Hematopoietic multipotent progenitor cell treated with erythropoietin and hydrocortisone succinate and interleukin-3 and kit ligand, for 17 days (in vitro differentiated cells): Measurements from ENCODE around the gene HID1.
A peak's percentile ranks its signal among the peaks of the same experiment; 100 is the strongest.
"Not testable (repeated sequence)": the region's sequence is repeated elsewhere in the genome, so short reads cannot be mapped to it uniquely, and the experiment has no call there.

Experiments
- DNase-seq: peaks from one replicate; pipeline ENCODE4 v3.0.0-alpha.2; 2015; ENCODE audit warnings: low spot score

HID1 gene, protein sequence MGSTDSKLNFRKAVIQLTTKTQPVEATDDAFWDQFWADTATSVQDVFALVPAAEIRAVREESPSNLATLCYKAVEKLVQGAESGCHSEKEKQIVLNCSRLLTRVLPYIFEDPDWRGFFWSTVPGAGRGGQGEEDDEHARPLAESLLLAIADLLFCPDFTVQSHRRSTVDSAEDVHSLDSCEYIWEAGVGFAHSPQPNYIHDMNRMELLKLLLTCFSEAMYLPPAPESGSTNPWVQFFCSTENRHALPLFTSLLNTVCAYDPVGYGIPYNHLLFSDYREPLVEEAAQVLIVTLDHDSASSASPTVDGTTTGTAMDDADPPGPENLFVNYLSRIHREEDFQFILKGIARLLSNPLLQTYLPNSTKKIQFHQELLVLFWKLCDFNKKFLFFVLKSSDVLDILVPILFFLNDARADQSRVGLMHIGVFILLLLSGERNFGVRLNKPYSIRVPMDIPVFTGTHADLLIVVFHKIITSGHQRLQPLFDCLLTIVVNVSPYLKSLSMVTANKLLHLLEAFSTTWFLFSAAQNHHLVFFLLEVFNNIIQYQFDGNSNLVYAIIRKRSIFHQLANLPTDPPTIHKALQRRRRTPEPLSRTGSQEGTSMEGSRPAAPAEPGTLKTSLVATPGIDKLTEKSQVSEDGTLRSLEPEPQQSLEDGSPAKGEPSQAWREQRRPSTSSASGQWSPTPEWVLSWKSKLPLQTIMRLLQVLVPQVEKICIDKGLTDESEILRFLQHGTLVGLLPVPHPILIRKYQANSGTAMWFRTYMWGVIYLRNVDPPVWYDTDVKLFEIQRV

GRCh38 chr17:74972107-74972972 lies at the start of gene HID1:
HID1 (minus strand) TSS chr17:74972759; CDS start chr17:74972656, 103 bp downstream.
- DNase-seq: peak; percentile 9

- DNase-seq: no peak
Observed at GRCh38 chr17:75020331-75021110, 48.0 kb upstream of the HID1 start.

DNA sequence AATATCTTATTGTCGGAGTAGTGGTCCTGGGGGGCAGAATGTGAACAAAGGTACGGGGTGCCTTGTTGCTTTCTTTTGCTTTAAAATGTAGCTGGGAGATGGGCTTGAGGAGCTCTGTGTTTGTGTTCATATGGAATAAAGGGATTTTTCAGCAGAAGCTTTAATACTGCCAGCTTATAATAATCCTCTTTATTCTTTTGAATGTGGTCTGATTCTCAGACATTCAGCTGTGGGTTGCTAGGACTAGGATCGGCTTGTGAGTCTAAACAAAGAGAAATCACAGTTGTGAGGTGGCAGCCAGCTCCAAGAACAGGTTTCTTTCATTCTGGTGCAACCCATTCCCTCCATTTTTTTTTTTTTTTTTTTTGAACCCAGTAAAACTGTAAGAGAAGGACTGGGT lies 47.2 kb upstream of the HID1 start:
- no peak for DNase-seq

- DNase-seq: no peak
Observed at GRCh38 chr17:75019146-75019545, 46.6 kb upstream of the HID1 start.

- DNase-seq: no peak
Observed at GRCh38 chr17:75013092-75013559, 40.6 kb upstream of the HID1 start.

DNA sequence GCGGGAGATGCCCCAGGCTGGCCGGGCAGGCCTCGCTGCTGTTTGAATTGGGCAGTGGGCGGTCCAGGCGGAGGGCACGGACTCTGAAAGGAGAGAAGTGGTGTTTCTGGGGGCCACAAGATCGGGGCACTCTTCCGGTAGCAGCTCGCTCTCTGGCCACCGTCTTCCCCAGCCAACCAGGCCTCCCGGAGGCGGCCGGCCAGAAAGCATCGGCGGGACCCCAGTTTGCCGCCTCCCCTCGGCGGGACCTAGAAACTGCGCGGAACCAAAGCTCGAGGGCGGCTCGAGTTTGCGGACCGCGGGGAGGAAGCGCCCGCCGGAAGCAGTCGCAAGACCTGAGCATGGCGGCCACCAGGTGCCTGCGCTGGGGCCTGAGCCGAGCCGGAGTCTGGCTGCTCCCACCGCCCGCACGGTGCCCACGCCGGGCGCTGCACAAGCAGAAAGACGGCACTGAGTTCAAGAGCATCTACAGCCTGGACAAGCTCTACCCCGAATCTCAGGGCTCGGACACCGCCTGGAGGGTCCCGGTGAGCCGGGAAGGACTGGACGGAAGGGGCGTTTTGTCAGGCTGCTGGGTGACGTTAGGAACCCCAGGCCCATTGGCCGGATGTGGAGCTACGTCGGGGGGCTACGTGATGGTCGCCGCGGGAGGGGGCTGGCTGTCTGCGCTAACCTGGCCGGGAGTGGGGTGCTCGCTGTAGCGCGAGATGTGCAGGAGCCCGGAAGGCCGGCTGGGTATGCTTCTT lies 40.0 kb upstream of the HID1 start, which contains the start of gene MRPL58:
Gene MRPL58, plus strand, starts transcription at position 325 of the 746 bp plus-strand sequence. Its CDS starts 17 bp downstream, at position 342.
- DNase-seq: peak; percentile 65

DNA sequence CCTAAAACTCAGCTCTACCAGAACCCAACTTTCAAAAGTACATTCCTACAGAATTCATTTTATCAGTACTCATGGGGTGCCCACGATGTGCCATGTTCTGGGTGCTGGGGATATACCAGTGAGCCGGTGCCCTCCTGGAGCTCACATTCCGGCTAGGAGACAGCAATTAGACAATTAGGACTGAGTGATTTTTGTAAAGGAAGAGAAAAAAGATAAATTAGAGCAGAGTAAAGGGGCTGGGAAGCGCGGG lies 39.5 kb upstream of the HID1 start:
- no peak for DNase-seq

DNA sequence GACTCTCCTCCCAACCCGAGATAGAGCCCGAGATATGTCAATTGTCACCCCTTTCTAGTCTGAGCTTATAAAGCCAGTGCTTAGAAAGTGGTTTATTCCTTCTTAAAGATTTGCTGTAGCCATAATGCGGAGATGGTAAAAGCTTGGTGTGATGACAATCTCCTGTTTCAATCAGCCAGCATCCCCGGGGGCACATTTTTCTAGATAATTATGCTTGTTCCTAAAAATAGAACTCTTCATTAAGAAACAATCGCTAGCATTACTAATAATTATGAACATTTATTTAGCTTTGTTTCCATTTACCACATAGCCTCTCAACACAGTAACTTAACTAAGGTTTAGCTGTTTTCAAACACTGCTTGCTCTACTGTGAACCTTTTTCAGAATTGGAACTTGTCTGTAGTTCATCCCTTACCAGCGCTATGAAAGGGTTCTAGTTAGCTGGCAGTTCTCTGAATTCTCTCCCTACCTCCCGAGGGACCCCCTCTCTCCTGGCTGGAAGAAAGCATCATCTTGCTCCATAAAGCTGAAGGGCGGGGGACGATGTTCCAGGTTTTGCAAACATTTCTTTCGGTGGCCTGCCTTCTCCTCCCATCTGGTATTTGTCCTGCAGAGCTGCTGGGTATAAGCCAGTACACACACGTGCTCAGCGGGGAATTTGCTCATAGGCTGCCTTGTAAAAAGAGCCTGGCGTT lies 39.0 kb upstream of the HID1 start:
- no peak for DNase-seq

DNA sequence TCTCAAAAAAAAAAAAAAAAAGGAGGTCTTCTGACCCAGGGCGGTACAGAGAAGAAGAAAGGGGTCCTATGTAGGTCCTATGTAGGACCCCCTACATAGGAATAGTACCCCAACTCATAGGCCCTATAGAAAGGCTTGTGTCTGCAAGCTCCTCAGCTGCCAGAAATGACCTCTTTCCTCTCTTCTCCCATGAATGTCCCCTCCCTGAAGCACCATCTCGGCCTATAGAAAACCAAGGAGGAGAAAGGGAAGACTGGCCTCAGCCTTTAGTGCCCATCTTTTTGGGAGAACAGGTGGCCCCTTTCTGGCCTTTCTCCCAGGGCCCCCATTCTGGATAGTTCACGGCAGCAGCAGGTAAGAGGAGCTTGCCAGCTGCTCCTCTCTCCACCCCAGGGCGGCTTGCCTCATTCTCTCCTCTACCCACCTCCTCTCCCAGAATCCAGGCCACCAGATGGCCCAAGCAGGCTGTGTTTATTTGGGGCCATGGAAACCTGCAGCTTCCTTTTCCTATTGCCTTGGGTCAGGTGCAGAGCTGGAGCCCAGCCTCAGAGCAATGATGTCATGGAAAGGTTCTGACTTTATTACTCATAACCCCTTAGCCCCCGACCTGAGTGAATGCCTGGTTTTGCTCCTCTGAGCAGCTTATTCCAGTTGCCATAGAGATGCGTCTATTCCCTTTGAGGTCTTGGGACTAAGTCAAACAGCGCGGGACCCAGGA lies 38.3 kb upstream of the HID1 start:
- DNase-seq: no peak

DNA sequence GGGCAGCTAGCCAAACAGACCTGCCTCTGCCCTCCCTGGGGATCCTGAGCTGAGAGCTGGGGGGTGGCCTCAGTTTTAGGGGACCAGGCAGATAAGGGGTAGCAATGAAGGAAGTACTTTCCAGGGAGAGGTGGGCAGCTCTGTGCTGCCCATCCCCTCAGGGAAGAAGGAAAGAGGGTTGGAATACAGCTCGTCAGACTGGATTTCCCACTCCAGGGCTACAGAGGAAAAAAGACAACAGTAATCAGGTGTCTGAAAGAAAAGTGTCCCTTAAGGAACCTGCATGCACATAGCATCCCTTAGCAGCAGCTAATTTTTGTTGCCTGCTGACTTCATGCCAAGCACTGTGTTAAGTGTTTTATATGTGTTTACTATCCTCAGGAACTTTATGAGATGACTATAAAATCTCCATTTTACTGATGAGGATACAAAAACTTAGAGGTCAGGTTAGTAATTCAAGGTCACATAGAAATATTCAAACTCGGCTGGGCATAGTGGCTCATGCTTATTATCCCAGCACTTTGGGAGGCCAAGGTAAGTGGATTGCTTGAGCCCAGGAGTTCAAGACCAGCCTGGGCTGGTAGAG lies 36.7 kb upstream of the HID1 start:
- DNase-seq: no peak

- DNase-seq: no peak
Observed at GRCh38 chr17:75008373-75008772, 35.8 kb upstream of the HID1 start.

DNA sequence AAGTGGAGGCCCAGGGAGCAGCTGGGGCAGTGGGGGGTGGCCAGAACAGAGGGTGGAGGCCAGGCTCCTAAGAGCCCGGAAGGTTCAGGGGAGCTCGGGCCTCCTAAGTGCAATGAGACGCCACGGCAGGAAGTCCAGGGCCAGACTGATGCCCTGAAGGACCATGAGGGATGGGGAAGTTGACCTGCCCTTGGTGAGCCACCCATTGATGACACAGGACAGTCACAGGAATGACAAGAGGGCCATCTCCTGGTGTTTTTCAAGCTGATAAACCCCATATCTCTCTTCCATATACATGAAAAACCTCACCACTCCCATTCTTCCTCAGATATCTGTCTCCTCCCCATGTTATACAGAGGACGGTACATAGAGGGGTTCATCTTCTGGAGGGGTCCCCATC lies 34.1 kb upstream of the HID1 start:
- DNase-seq: peak; percentile 34

- DNase-seq: not testable (repeated sequence)
Observed at GRCh38 chr17:75006084-75006483, 33.5 kb upstream of the HID1 start.

- no peak for DNase-seq
Observed at GRCh38 chr17:75005291-75005690, 32.7 kb upstream of the HID1 start.

DNA sequence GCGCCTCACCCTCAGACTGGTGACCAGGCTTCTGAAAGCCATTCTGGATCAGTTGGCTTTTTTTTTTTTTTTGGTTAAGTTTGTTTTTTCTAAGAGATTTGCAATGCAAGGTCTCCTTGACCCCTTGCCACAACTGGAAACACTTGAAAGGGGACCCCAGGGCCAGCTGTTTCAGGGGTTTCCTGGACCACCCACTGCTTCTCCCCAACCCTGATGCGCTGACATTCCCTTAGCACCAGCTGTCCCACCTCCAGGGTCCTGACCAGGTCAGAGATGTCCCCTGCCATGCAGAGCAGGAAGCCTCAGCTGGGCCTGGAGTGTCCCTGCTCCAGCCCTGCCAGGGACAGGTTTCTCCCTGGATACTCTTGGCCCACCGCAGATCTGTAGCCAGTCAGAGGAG lies 31.8 kb upstream of the HID1 start:
- DNase-seq: no peak

DNA sequence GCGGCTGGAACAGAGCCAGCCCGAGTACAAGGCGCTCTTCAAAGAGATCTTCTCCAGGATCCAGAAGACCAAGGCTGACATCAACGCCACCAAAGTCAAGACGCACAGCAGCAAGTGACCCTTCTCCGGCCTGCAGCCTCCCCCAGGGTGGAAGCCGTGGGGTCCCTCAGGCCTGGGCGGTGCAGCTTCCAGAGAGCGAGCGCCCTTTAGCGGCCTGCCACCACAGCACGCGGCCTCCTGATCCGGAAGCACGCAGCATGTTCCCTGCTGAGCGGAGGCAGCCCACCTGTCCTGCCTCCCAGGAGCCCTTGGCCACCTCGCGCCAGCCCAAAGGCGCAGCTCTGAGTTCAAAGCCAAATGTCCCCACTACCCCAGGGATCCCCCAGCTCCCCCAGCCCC lies 31.4 kb upstream of the HID1 start:
- DNase-seq: no peak

GRCh38 chr17:75003070-75003956 lies 30.8 kb upstream of the HID1 start:
- no peak for DNase-seq
